Gastrocnemius medialis (tissue), 4 donors: ENCODE results near the gene C14orf180.

Experiments used
- CTCF ChIP-seq, 5 experiments: fragments of 450-650 bp in 3 of 5; fragments of 200-600 bp in 2 of 5; sonication (generic) in 2 of 5; IDR thresholded peaks in 4 of 5; conservative IDR thresholded peaks in 1 of 5; 1 replicate in 4 of 5; 2 replicates in 1 of 5; pipeline ENCODE4 v1.5.1; 2016 to 2019; ENCODE audit warnings: antibody characterized with exemption in 5 of 5, mild to moderate bottlenecking in 3 of 5, moderate library complexity in 3 of 5
- POLR2A ChIP-seq, 2 donors: fragments of 450-650 bp; IDR thresholded peaks; one replicate each; pipeline ENCODE4 v1.6.1; 2017; ENCODE audit warnings: antibody characterized with exemption in 2 of 2, mild to moderate bottlenecking in 2 of 2, moderate library complexity in 2 of 2

- TF ChIP-seq CTCF (IDR thresholded peaks at IDR 0.05 in 4 of 5, conservative IDR thresholded peaks at IDR 0.05 in 1 of 5) (no peak), POLR2A (IDR thresholded peaks at IDR 0.05) (no peak)
These were observed 29.2 kb upstream of the C14orf180 start for GRCh38 chr14:104550340-104550860.
